ENCODE measurements around the gene TMEM59L. TPM values are rescaled to one million over a fixed set of nuclear protein-coding genes. Genes with fewer than 3 reads are reported as not detected.

Gene TMEM59L
- total RNA-seq, 4 donors from 2014 or later = 0.46 to 0.63 (median 0.52) TPM; not detected in 1

DNA sequence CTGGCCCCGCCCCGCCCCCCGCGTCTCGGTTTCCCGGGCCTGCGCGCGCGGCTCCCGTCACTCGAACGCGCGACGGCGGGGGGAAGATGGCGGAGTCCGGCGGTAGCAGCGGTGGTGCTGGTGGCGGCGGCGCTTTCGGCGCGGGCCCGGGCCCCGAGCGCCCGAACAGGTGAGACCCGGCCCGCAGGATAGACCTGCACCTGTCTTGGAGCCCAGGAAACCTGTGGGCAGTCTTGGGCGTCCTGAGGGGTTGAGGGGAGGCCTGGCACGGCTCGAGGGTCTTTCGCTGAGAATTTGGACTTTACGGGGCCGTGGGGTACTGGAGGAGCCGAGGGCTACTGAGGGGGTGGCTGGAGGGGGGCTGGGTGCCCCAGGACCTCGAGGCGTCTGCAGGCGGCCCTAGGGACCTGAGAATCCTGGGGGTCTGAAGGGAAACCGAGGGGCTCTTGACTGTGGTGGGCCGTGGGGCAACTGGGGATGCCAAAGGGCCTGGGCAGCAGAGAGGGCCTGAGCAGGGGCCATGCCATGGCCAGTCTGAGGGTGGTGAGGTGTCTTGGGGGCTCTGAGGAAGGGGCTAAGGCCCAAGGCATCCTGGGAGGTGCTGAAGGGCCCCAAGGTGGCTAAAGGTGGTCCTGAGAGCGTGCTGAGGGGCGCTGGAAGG, 24.4 kb downstream of the TMEM59L start, which contains the start of gene KLHL26:
Gene KLHL26, plus strand, starts transcription at position 60 of the 661 bp plus-strand sequence. Its CDS starts 27 bp downstream, at position 87.
- no peak for TF ChIP-seq POLR2A (IDR thresholded peaks at IDR 0.05)
- TF ChIP-seq, protein P1, sequence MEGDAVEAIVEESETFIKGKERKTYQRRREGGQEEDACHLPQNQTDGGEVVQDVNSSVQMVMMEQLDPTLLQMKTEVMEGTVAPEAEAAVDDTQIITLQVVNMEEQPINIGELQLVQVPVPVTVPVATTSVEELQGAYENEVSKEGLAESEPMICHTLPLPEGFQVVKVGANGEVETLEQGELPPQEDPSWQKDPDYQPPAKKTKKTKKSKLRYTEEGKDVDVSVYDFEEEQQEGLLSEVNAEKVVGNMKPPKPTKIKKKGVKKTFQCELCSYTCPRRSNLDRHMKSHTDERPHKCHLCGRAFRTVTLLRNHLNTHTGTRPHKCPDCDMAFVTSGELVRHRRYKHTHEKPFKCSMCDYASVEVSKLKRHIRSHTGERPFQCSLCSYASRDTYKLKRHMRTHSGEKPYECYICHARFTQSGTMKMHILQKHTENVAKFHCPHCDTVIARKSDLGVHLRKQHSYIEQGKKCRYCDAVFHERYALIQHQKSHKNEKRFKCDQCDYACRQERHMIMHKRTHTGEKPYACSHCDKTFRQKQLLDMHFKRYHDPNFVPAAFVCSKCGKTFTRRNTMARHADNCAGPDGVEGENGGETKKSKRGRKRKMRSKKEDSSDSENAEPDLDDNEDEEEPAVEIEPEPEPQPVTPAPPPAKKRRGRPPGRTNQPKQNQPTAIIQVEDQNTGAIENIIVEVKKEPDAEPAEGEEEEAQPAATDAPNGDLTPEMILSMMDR (IDR thresholded peaks at IDR 0.05) = no peak
- no peak for DNase-seq (ENCODE audit: low spot score in 2 of 2)
- peak within 1 kb of the TSS; percentile 63 for H3K4me3 ChIP-seq (ENCODE audit: low read depth, poor library complexity, severe bottlenecking)
- intact Hi-C loops (cut with DNase I; ENCODE audit: low total_unique reads) = no loop called here
- 5 to 6% methylated on average over 38 to 42 of the region's 47 CpGs for WGBS, 2 donors

DNA sequence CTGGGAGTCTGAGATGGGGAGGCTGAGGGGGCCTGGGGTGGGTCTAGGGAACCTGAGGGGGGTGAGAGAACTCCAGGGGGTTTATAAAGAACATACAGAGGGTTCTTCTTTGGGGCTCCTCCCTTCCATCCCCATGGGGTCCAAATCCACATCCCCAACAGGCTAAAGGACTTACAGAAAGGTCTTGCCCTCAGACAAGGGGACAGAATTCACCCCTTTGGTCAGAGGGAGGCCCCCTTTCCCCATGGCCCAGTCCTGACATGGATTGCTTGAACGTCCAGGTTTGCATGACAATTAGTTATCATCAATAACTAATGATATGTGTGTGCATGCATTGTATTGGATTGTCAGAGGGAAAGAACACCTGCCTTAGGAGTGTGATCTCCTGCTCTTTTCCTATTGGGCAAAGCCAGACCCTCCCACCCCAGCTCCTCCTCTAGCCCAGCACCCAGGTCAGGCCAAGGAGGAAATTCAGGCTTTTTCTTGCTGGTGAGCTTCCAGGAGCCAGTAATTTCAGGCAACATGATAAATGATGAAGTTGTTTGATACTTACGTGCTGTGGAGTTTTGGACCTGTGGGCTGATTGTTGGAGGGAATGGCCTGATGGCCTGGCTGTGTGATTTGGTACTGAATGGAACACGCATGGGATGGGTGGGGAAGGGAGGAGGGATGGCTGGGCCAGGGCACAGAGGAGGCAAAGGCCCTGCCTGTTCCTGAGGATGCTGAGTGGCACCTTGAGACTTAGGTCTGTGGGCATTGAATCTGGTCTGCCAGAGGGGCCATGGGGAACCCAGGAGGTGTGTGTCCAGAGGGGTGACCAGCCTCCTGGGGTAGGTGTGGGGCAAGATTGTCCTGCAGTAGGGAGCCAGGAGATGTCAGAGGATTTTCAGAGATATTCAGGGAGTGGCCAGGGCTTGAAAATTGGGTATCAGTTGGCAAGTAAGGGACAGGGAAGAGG, 25.3 kb downstream of the TMEM59L start:
- peak overlapping the region; percentile 63 for H3K4me3 ChIP-seq (ENCODE audit: low read depth, poor library complexity, severe bottlenecking)
- WGBS, 2 donors = 23 to 28% methylated on average over 3 of the region's 3 CpGs
- no peak for DNase-seq (ENCODE audit: low spot score in 2 of 2)
- intact Hi-C loops (cut with DNase I; ENCODE audit: low total_unique reads) = no loop called here
- TF ChIP-seq POLR2A (IDR thresholded peaks at IDR 0.05) = no peak
- TF ChIP-seq, protein P1 (IDR thresholded peaks at IDR 0.05) = no peak

DNA sequence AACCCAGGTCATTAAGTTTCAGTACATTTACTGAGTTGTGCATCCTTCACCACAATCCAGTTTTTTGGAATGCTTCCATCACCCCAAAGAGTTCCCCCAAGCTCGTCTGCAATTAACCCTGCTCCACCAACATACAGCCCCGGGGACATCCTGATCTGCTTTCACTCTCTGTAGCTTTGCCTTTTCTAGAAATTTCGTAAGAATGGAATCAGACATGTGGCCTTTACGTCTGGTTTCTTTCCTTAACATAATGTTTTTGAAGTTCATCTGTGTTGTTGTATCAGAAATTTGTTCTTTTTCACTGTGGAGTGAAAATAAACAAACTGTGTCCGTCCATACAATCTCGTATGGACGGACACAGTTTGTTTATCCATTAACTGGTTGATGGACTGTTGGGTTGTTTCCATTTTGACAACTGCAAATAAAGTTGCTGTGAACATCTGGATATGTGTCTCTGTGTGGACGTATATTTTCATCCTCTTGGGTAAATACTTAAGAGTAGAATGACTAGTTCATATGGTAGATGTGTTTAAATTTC, 27.1 kb downstream of the TMEM59L start:
- no peak overlapping the region for H3K4me3 ChIP-seq (ENCODE audit: low read depth, poor library complexity, severe bottlenecking)
- 72 to 80% methylated on average over 8 of the region's 8 CpGs for WGBS, 2 donors
- intact Hi-C loops (cut with DNase I; ENCODE audit: low total_unique reads) = no loop called here
- TF ChIP-seq, protein P1 (IDR thresholded peaks at IDR 0.05) = no peak
- no peak for TF ChIP-seq POLR2A (IDR thresholded peaks at IDR 0.05)
- no peak for DNase-seq (ENCODE audit: low spot score in 2 of 2)

DNA sequence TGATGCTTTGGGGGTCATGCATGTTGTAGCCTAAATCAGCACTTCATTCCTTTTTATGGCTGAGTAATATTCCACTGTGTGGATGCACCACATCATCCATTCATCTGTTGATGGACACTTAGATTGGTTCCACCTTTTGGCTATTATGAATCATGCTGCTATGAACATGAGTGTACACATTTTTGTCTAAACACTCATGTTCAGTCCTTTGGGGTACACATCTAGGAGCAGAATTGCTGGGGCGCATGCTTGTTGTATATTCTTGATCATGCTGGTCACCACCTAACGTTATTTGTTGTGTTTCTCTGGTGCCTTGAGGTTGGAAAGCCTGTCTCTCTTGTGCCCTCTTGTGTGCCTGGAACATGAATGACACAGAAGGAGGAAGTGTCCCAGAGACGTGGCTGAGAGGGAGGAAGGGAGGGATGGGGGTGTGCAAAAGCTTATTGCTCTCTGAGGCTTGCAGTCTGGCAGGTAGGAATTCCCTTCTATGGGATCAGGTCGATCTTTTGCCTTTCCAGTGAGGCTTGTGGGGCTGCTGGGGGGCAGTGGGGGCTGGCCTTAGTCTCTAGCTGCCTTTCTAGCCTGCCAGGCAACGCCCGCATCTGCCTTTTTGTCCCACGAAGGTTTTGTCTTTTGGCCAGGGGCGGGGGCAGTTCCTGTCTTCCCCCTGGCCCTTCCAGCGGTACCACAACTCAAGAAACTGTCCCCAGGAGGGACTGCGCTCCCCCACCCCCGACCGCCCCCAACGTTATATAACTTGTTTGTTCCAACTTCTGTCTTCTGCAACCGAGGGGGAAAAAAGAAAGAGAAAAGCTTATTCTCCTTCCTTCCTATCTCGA, 31.7 kb downstream of the TMEM59L start:
- H3K4me3 ChIP-seq (ENCODE audit: low read depth, poor library complexity, severe bottlenecking) = no peak overlapping the region
- intact Hi-C loops (cut with DNase I; ENCODE audit: low total_unique reads) = no loop called here
- DNase-seq (ENCODE audit: low spot score in 2 of 2) = no peak
- no peak for TF ChIP-seq POLR2A (IDR thresholded peaks at IDR 0.05)
- TF ChIP-seq, protein P1 (IDR thresholded peaks at IDR 0.05) = no peak
- 45 to 53% methylated on average over 15 of the region's 15 CpGs for WGBS, 2 donors

DNA sequence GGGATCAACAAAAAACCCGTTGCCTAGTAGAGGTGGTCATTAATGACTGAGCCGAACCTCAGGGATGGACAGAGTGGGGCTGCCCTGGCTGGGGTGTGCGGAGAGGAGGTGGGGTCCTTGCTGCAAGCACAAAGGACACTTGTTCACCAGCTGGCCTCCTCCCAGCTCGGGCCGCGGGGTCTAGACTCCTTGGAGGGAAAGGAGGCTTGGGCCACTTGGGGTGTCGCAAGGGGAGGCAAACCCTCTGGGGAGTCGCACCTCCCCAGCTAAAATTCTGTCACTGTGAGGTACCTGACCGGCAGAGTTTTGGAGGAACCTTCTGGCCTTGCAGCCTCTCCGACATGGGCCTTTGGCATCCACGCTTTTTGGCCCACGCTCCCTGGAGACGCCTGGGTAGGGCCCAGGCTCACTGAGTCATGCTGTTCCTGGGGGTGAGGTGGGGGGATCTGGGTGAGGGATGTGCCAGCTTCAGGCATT, 32.4 kb downstream of the TMEM59L start:
- DNase-seq (ENCODE audit: low spot score in 2 of 2) = no peak
- 51 to 57% methylated on average over 13 of the region's 13 CpGs for WGBS, 2 donors
- no peak for TF ChIP-seq POLR2A (IDR thresholded peaks at IDR 0.05)
- TF ChIP-seq, protein P1 (IDR thresholded peaks at IDR 0.05) = no peak
- intact Hi-C loops (cut with DNase I; ENCODE audit: low total_unique reads) = no loop called here
- H3K4me3 ChIP-seq (ENCODE audit: low read depth, poor library complexity, severe bottlenecking) = no peak overlapping the region
